Neural cell (in vitro differentiated cells): ENCODE results near the gene SLC12A1. TPM values are rescaled to one million over a fixed set of nuclear protein-coding genes. Genes with fewer than 3 reads are reported as not detected.

ENCODE experiments used
- H2AFZ ChIP-seq: fragments of 200-600, 300-800 bp; sonication (generic), shearing (Covaris generic); 2 replicates; pipeline ENCODE4 v1.6.0; 2014; ENCODE audit warnings: low read depth, mild to moderate bottlenecking, antibody characterized with exemption, low read length, moderate library complexity
- H3F3A ChIP-seq: fragments of 200-600 bp; shearing (Covaris generic); 2 replicates; pipeline ENCODE4 v1.6.1; 2016; ENCODE audit warnings: mild to moderate bottlenecking, moderate library complexity, mixed read lengths, antibody characterized with exemption, low read length; ENCODE audit not compliant: insufficient read depth, poor library complexity, severe bottlenecking
- H3K27ac ChIP-seq: fragments of 200-600, 300-800 bp; sonication (generic), shearing (Covaris generic); 2 replicates; pipeline ENCODE4 v1.5.1; 2014; ENCODE audit warnings: mild to moderate bottlenecking, low read length, moderate library complexity
- H3K27me3 ChIP-seq: fragments of 300-800, 200-600 bp; sonication (generic), shearing (Covaris generic); 2 replicates; pipeline ENCODE4 v1.6.0; 2014; ENCODE audit warnings: mild to moderate bottlenecking, low read depth, low read length, moderate library complexity; ENCODE audit not compliant: insufficient read depth
- H3K36me3 ChIP-seq: fragments of 300-800, 200-600 bp; sonication (generic), shearing (Covaris generic); 2 replicates; pipeline ENCODE4 v1.5.1; 2014; ENCODE audit warnings: mild to moderate bottlenecking, antibody characterized with exemption, low read length, moderate library complexity; ENCODE audit not compliant: insufficient read depth
- H3K4me2 ChIP-seq: fragments of 300-800, 200-600 bp; sonication (generic), shearing (Covaris generic); 2 replicates; pipeline ENCODE4 v1.6.0; 2014; ENCODE audit warnings: mild to moderate bottlenecking, low read length
- H3K4me3 ChIP-seq: fragments of 300-800, 200-600 bp; sonication (generic), shearing (Covaris generic); 2 replicates; pipeline ENCODE4 v1.5.1; 2014; ENCODE audit warnings: mild to moderate bottlenecking, low read length, moderate library complexity
- H3K79me2 ChIP-seq: fragments of 200-600 bp; shearing (Covaris generic); replicated peaks from 2 replicates; pipeline ENCODE4 v1.6.0; 2014; ENCODE audit warnings: mild to moderate bottlenecking, low read length, moderate library complexity; ENCODE audit not compliant: insufficient read depth
- H3K9ac ChIP-seq: fragments of 300-800, 200-600 bp; sonication (generic), shearing (Covaris generic); 2 replicates; pipeline ENCODE4 v1.6.1; 2016; ENCODE audit warnings: mild to moderate bottlenecking, low read length, mixed read lengths
- H3K9me2 ChIP-seq: fragments of 200-600 bp; shearing (Covaris generic); 2 replicates; pipeline ENCODE4 v1.6.1; 2016; ENCODE audit warnings: mild to moderate bottlenecking, low read length, mixed read lengths; ENCODE audit not compliant: insufficient read depth
- H3K9me3 ChIP-seq: fragments of 200-600, 300-800 bp; sonication (generic), shearing (Covaris generic); 2 replicates; pipeline ENCODE4 v1.6.1; 2016; ENCODE audit warnings: mild to moderate bottlenecking, mixed run types, low read length, moderate library complexity, mixed read lengths
- H4K20me1 ChIP-seq: fragments of 200-600 bp; shearing (Covaris generic); 2 replicates; pipeline ENCODE4 v1.6.1; 2016; ENCODE audit warnings: mild to moderate bottlenecking, mixed run types; ENCODE audit not compliant: insufficient read depth
- CTCF ChIP-seq: fragments of 450-650 bp; IDR thresholded peaks from 2 replicates; pipeline ENCODE4 v1.5.1; 2014; ENCODE audit warnings: antibody characterized with exemption, mild to moderate bottlenecking, moderate library complexity; ENCODE audit not compliant: poor library complexity, severe bottlenecking
- EP300 ChIP-seq: fragments of 450-650 bp; conservative IDR thresholded peaks from 2 replicates; pipeline ENCODE4 v1.6.1; 2014; ENCODE audit warnings: antibody characterized with exemption, mild to moderate bottlenecking, moderate library complexity; ENCODE audit not compliant: poor library complexity, severe bottlenecking
- EZH2 ChIP-seq: fragments of 200-600, 300-800 bp; shearing (Covaris generic), sonication (generic); IDR thresholded peaks from 2 replicates; pipeline ENCODE4 v1.6.1; 2014; ENCODE audit warnings: antibody characterized with exemption, low read length, borderline replicate concordance, mild to moderate bottlenecking; ENCODE audit not compliant: insufficient read depth, poor library complexity, severe bottlenecking
- MXI1 ChIP-seq: fragments of 450-650 bp; conservative IDR thresholded peaks from 2 replicates; pipeline ENCODE4 v1.6.1; 2014; ENCODE audit warnings: antibody characterized with exemption, mild to moderate bottlenecking; ENCODE audit not compliant: poor library complexity, severe bottlenecking
- POLR2AphosphoS5 ChIP-seq: IDR thresholded peaks from 2 replicates; pipeline ENCODE4 v1.6.1; 2012
- RAD21 ChIP-seq: fragments of 450-650 bp; conservative IDR thresholded peaks from 2 replicates; pipeline ENCODE4 v1.6.1; 2014; ENCODE audit warnings: antibody characterized with exemption, mild to moderate bottlenecking, moderate library complexity
- REST ChIP-seq: IDR thresholded peaks from 2 replicates; pipeline ENCODE4 v1.6.1; 2012; ENCODE audit warnings: borderline replicate concordance
- SMC3 ChIP-seq: fragments of 450-650 bp; conservative IDR thresholded peaks from 2 replicates; pipeline ENCODE4 v1.6.1; 2014; ENCODE audit warnings: antibody characterized with exemption, mild to moderate bottlenecking, moderate library complexity; ENCODE audit not compliant: poor library complexity
- TAF1 ChIP-seq: IDR thresholded peaks from 2 replicates; pipeline ENCODE4 v1.6.1; 2012; ENCODE audit warnings: low read depth
- polyA plus RNA-seq: library from polyadenylated mRNA; depleted of rRNA; stranded (reverse); fragments of >200 nt; gene quantifications from 2 replicates; pipeline ENCODE4 v1.2.3, GENCODE V29; 2014

The SLC12A1 gene
- polyA plus RNA-seq, 1 donor from 2014 or later, result 0.67 TPM

GRCh38 chr15:48285329-48286214 lies 79.5 kb downstream of the SLC12A1 start:
- no peaks in the 10 kb centered on the region for H4K20me1 ChIP-seq
- no peaks in the 10 kb centered on the region for H3K79me2 ChIP-seq
- H3K4me2 ChIP-seq, result no peak overlapping the region
- TF ChIP-seq SMC3 (peak; percentile 87), EZH2 (no peak), TAF1 (no peak), EP300 (no peak), RAD21 (peak; percentile 87), MXI1 (no peak), REST (no peak), CTCF (peak; percentile 88), POLR2AphosphoS5 (no peak)
- H3K27me3 ChIP-seq, result no peaks in the 10 kb centered on the region
- no peaks in the 10 kb centered on the region for H3K36me3 ChIP-seq
- H3K4me3 ChIP-seq, result no peak overlapping the region
- no peak overlapping the region for H3K9ac ChIP-seq
- no peak overlapping the region for H3K27ac ChIP-seq
- H3F3A ChIP-seq, result no peaks in the 10 kb centered on the region
- no peak overlapping the region for H2AFZ ChIP-seq
- no peaks in the 10 kb centered on the region for H3K9me3 ChIP-seq
- no peaks in the 10 kb centered on the region for H3K9me2 ChIP-seq

GRCh38 chr15:48289628-48290027 lies 83.5 kb downstream of the SLC12A1 start:
- no peaks in the 10 kb centered on the region for H3K27me3 ChIP-seq
- H2AFZ ChIP-seq, result no peak overlapping the region
- no peaks in the 10 kb centered on the region for H3K36me3 ChIP-seq
- no peak overlapping the region for H3K4me3 ChIP-seq
- no peak overlapping the region for H3K27ac ChIP-seq
- no peaks in the 10 kb centered on the region for H4K20me1 ChIP-seq
- H3F3A ChIP-seq, result no peaks in the 10 kb centered on the region
- no peaks in the 10 kb centered on the region for H3K79me2 ChIP-seq
- no peak for TF ChIP-seq EZH2
- no peak for TF ChIP-seq SMC3
- TF ChIP-seq REST, result no peak
- TF ChIP-seq EP300, result no peak
- TF ChIP-seq POLR2AphosphoS5, result no peak
- TF ChIP-seq CTCF, result no peak
- no peak for TF ChIP-seq MXI1
- TF ChIP-seq RAD21, result no peak
- no peak for TF ChIP-seq TAF1
- H3K9me2 ChIP-seq, result no peaks in the 10 kb centered on the region
- H3K9me3 ChIP-seq, result no peaks in the 10 kb centered on the region
- no peak overlapping the region for H3K4me2 ChIP-seq
- H3K9ac ChIP-seq, result no peak overlapping the region
